H1 (cell line): ENCODE results near the gene NFKBIL1. TPM values are rescaled to one million over a fixed set of nuclear protein-coding genes. Genes with fewer than 3 reads are reported as not detected.

Source experiments
- CTCF ChIA-PET: fragments of 300-600 bp; sonication (Branson Sonifier 250); formaldehyde crosslinking; loops from one replicate; lab custom pipeline; 2021; ENCODE audit not compliant: partially characterized antibody; lab: Charles Lee
- POLR2A ChIA-PET: fragments of 300-600 bp; sonication (Branson Sonifier 250); formaldehyde crosslinking; loops from one replicate; lab custom pipeline; 2021; ENCODE audit warnings: inconsistent platforms; ENCODE audit not compliant: partially characterized antibody; lab: Charles Lee
- DNase-seq, 2 experiments: peaks; one replicate each; pipeline versions ENCODE4 v3.0.0 to v3.0.0-alpha.2; 2010 to 2022; ENCODE audit warnings: low spot score in 2 of 2, low read depth in 1 of 2, mixed read lengths in 1 of 2
- FAIRE-seq: peaks from 2 replicates; lab custom pipeline; 2011; peaks lifted over from hg19 to GRCh38; lab: Jason Lieb, UNC
- H2AFZ ChIP-seq: 2 replicates; pipeline ENCODE4 v1.8.1; 2012; ENCODE audit warnings: low read length, inconsistent platforms
- H2AK5ac ChIP-seq: 2 replicates; pipeline ENCODE4 v1.6.1; 2013; ENCODE audit warnings: low read depth, low read length
- H2BK120ac ChIP-seq: replicated peaks from 2 replicates; pipeline ENCODE3; 2013; ENCODE audit warnings: low read depth, low read length, inconsistent platforms
- H2BK12ac ChIP-seq: 2 replicates; pipeline ENCODE4 v1.6.1; 2013; ENCODE audit warnings: low read depth, low read length
- H2BK15ac ChIP-seq: 2 replicates; pipeline ENCODE4 v1.6.1; 2013; ENCODE audit warnings: low read length
- H2BK20ac ChIP-seq: 2 replicates; pipeline ENCODE4 v1.6.1; 2013; ENCODE audit warnings: low read length
- H2BK5ac ChIP-seq: 2 replicates; pipeline ENCODE4 v1.6.1; 2013; ENCODE audit warnings: low read depth, low read length
- H3K14ac ChIP-seq: 2 replicates; pipeline ENCODE4 v1.6.1; 2013; ENCODE audit warnings: inconsistent platforms; ENCODE audit not compliant: insufficient read length
- H3K18ac ChIP-seq: 2 replicates; pipeline ENCODE4 v1.6.1; 2013; ENCODE audit warnings: low read length; ENCODE audit errors: extremely low read depth
- H3K23ac ChIP-seq: 2 replicates; pipeline ENCODE4 v1.6.1; 2013; ENCODE audit warnings: inconsistent platforms; ENCODE audit not compliant: insufficient read length
- H3K23me2 ChIP-seq: 2 replicates; pipeline ENCODE4 v1.6.1; 2013; ENCODE audit warnings: low read depth, low read length
- H3K27ac ChIP-seq: 2 replicates; pipeline ENCODE4 v1.6.1; 2011; ENCODE audit warnings: low read depth, low read length, inconsistent platforms
- H3K27me3 ChIP-seq, 4 experiments: replicated peaks in 1 of 4; 1 replicate in 1 of 4; 2 replicates in 3 of 4; pipeline versions ENCODE4 v1.6.1 to v1.8.1; 2011 to 2013; ENCODE audit warnings: low read length in 3 of 4, mild to moderate bottlenecking in 3 of 4, inconsistent platforms in 2 of 4, mixed read lengths in 2 of 4, moderate library complexity in 1 of 4; ENCODE audit not compliant: control insufficient read depth in 3 of 4, insufficient read depth in 3 of 4; ENCODE audit errors: extremely low read depth in 1 of 4
- H3K36me3 ChIP-seq, 4 experiments: 2 replicates each; pipeline versions ENCODE4 v1.6.1 to v1.8.1; 2011 to 2013; ENCODE audit warnings: mild to moderate bottlenecking in 4 of 4, low read length in 3 of 4, moderate library complexity in 2 of 4, control low read depth in 1 of 4, inconsistent platforms in 1 of 4; ENCODE audit not compliant: insufficient read depth in 4 of 4, control insufficient read depth in 2 of 4
- H3K4ac ChIP-seq: replicated peaks from 2 replicates; pipeline ENCODE3; 2013; ENCODE audit warnings: low read length, low read depth, mixed read lengths, inconsistent platforms; ENCODE audit not compliant: insufficient read length
- H3K4me1 ChIP-seq, 4 experiments: replicated peaks in 1 of 4; 1 replicate in 1 of 4; 2 replicates in 3 of 4; pipeline versions ENCODE4 v1.6.1 to v1.8.1; 2011 to 2013; ENCODE audit warnings: low read length in 3 of 4, inconsistent platforms in 2 of 4, mixed read lengths in 1 of 4; ENCODE audit not compliant: insufficient read depth in 4 of 4, control insufficient read depth in 3 of 4
- H3K4me2 ChIP-seq, 2 experiments: 2 replicates each; pipeline versions ENCODE4 v1.6.1 to v1.8.1; 2011 to 2013; ENCODE audit warnings: low read depth in 2 of 2, low read length in 2 of 2, control low read depth in 1 of 2, inconsistent platforms in 1 of 2, mild to moderate bottlenecking in 1 of 2; ENCODE audit not compliant: insufficient read depth in 1 of 2
- H3K4me3 ChIP-seq, 4 experiments: fragments of 200-600, 300-600 bp in 1 of 4; sonication (generic), shearing (Covaris generic), sonication (Bioruptor Twin) in 1 of 4; 2 replicates each; pipeline versions ENCODE4 v1.5.1 to v1.8.1; 2011 to 2016; ENCODE audit warnings: low read length in 4 of 4, low read depth in 3 of 4, control low read depth in 2 of 4, inconsistent platforms in 2 of 4, mild to moderate bottlenecking in 2 of 4, mixed read lengths in 1 of 4, moderate library complexity in 1 of 4; ENCODE audit not compliant: insufficient read depth in 2 of 4; ENCODE audit errors: extremely low read depth in 1 of 4
- H3K56ac ChIP-seq: replicated peaks from 2 replicates; pipeline ENCODE3; 2013; ENCODE audit warnings: low read depth, mild to moderate bottlenecking, mixed read lengths, low read length, inconsistent platforms; ENCODE audit not compliant: insufficient read length
- H3K79me1 ChIP-seq: 2 replicates; pipeline ENCODE4 v1.6.1; 2013; ENCODE audit warnings: low read depth, low read length, control low read depth
- H3K79me2 ChIP-seq, 2 experiments: 2 replicates each; pipeline versions ENCODE4 v1.6.1 to v1.8.1; 2012 to 2013; ENCODE audit warnings: low read length in 2 of 2, mild to moderate bottlenecking in 2 of 2, inconsistent platforms in 1 of 2; ENCODE audit not compliant: insufficient read depth in 2 of 2, control insufficient read depth in 1 of 2
- H3K9ac ChIP-seq, 4 experiments: replicated peaks in 1 of 4; 1 replicate in 1 of 4; 2 replicates in 3 of 4; pipeline versions ENCODE4 v1.6.1 to v1.8.1; 2011 to 2013; ENCODE audit warnings: low read depth in 3 of 4, low read length in 3 of 4, control low read depth in 2 of 4, mild to moderate bottlenecking in 2 of 4, moderate library complexity in 2 of 4, inconsistent platforms in 1 of 4; ENCODE audit errors: extremely low read depth in 1 of 4
- H3K9me3 ChIP-seq, 2 experiments: 2 replicates each; pipeline versions ENCODE4 v1.6.1 to v1.8.1; 2012 to 2013; ENCODE audit warnings: mild to moderate bottlenecking in 2 of 2, moderate library complexity in 2 of 2, control low read depth in 1 of 2, inconsistent platforms in 1 of 2, low read depth in 1 of 2, low read length in 1 of 2, mixed read lengths in 1 of 2; ENCODE audit not compliant: insufficient read depth in 2 of 2
- H4K20me1 ChIP-seq, 2 experiments: replicated peaks in 1 of 2; 2 replicates each; pipeline versions ENCODE3 to v1.8.1; 2011 to 2013; ENCODE audit warnings: inconsistent platforms in 2 of 2, low read length in 2 of 2, mild to moderate bottlenecking in 1 of 2; ENCODE audit not compliant: insufficient read depth in 2 of 2, control insufficient read depth in 1 of 2
- H4K5ac ChIP-seq: 2 replicates; pipeline ENCODE4 v1.6.1; 2013; ENCODE audit warnings: low read length, low read depth, mixed read lengths, inconsistent platforms; ENCODE audit not compliant: insufficient read length
- H4K8ac ChIP-seq: 2 replicates; pipeline ENCODE4 v1.8.0; 2013; ENCODE audit warnings: mild to moderate bottlenecking, moderate library complexity, low read length, inconsistent platforms; ENCODE audit not compliant: insufficient read depth; ENCODE audit errors: extremely low read depth
- H4K91ac ChIP-seq: replicated peaks from 2 replicates; pipeline ENCODE3; 2013; ENCODE audit warnings: low read length, mixed read lengths, inconsistent platforms; ENCODE audit not compliant: insufficient read length
- BRCA1 ChIP-seq: IDR thresholded peaks from 2 replicates; pipeline ENCODE4 v1.6.1; 2012; ENCODE audit warnings: low read depth, low read length, improper control_type of control experiment
- EP300 ChIP-seq, 2 experiments: IDR thresholded peaks; 1 replicate in 1 of 2; 2 replicates in 1 of 2; pipeline ENCODE4 v1.6.1; 2011 to 2012; ENCODE audit warnings: low read depth in 2 of 2, low read length in 2 of 2, mild to moderate bottlenecking in 2 of 2, borderline replicate concordance in 1 of 2, inconsistent platforms in 1 of 2, moderate library complexity in 1 of 2
- GABPA ChIP-seq: IDR thresholded peaks from 2 replicates; pipeline ENCODE4 v1.6.1; 2011; ENCODE audit warnings: mild to moderate bottlenecking, low read length, moderate library complexity, borderline replicate concordance; ENCODE audit not compliant: insufficient read depth
- KDM1A ChIP-seq: fragments of 200-600, 300-600 bp; sonication (generic); IDR thresholded peaks from 2 replicates; pipeline ENCODE4 v1.7.1; 2016; ENCODE audit warnings: mild to moderate bottlenecking, low read length, borderline replicate concordance
- KDM4A ChIP-seq: IDR thresholded peaks from one replicate; pipeline ENCODE4 v1.7.1; 2012; ENCODE audit warnings: low read depth, mild to moderate bottlenecking, moderate library complexity, low read length, inconsistent platforms; ENCODE audit not compliant: severe bottlenecking
- KDM5A ChIP-seq: fragments of 200-600 bp; IDR thresholded peaks from 2 replicates; pipeline ENCODE4 v1.7.1; 2012; ENCODE audit warnings: mild to moderate bottlenecking, low read length, inconsistent platforms, mixed read lengths
- MAFK ChIP-seq: IDR thresholded peaks from 2 replicates; pipeline ENCODE4 v1.6.1; 2012; ENCODE audit warnings: low read depth, mild to moderate bottlenecking, improper control_type of control experiment, low read length
- POLR2AphosphoS5 ChIP-seq: IDR thresholded peaks from 2 replicates; pipeline ENCODE4 v1.6.1; 2011; ENCODE audit warnings: low read depth, low read length
- RBBP5 ChIP-seq: IDR thresholded peaks from 2 replicates; pipeline ENCODE4 v1.7.1; 2012; ENCODE audit warnings: low read depth, mild to moderate bottlenecking, inconsistent platforms, low read length, moderate library complexity, borderline replicate concordance
- TEAD4 ChIP-seq: IDR thresholded peaks from 2 replicates; pipeline ENCODE4 v1.6.1; 2012; ENCODE audit warnings: low read depth, low read length, inconsistent platforms, mixed read lengths
- WGBS, 2 experiments: shearing (Covaris generic) in 1 of 2; methylation state at CpG; one replicate each; pipeline versions ENCODE4 v1.1.6 to v1.1.7; 2013 to 2015; ENCODE audit warnings: low lambda C conversion rate in 2 of 2, mixed read lengths in 2 of 2, inconsistent platforms in 1 of 2, low coverage in 1 of 2, missing lambda C conversion rate in 1 of 2; ENCODE audit not compliant: insufficient replicate concordance in 2 of 2, insufficient coverage in 1 of 2, insufficient read length in 1 of 2; ENCODE audit errors: extremely low coverage in 1 of 2, missing lambda C conversion rate in 1 of 2; 5-methylcytosine and 5-hydroxymethylcytosine counted together
- polyA plus RNA-seq, 7 experiments: library from polyadenylated mRNA; depleted of rRNA in 3 of 7; stranded (reverse) in 5 of 7; unstranded in 2 of 7; fragments of >200 nt in 5 of 7; fragments of 200-250 nt in 2 of 7; gene quantifications; 1 replicate in 5 of 7; 2 replicates in 1 of 7; 4 replicates in 1 of 7; pipeline versions ENCODE4 v1.2.1 to v1.2.3, GENCODE V29; 2011 to 2013; ENCODE audit warnings: missing spikeins in 2 of 7, mixed read lengths in 2 of 7
- total RNA-seq: library from RNA; stranded (reverse); fragmentation: NEBNext Ultra II Directional; extraction: Animal tissue kit (Norgen Biotek cat#: 25700); gene quantifications from 2 replicates; pipeline ENCODE4 v1.2.1, GENCODE V29; 2021

The NFKBIL1 gene
- total and polyA plus RNA-seq, 2 of the 8 experiments (the other 6 are each of a cell fraction or from before 2014, with no cell fraction given): 7.5 to 11.2 TPM

- H2AFZ ChIP-seq: no peak overlapping the region
- H3K4me3 ChIP-seq: no peak overlapping the region
- H3K9ac ChIP-seq: no peak overlapping the region
- ChIA-PET POLR2A (interaction anchor here (0.8 to 18.4 kb wide), 4 partner anchors 15 to 103 kb away, joined by 3 to 428 read pairs (median 4); partner anchors contain the start of genes ATP6V1G2, DDX39B and NFKBIL1), CTCF (interaction anchor here (0.6 to 1.6 kb wide), 4 partner anchors 31 to 386 kb away, joined by 3 to 7 read pairs (median 4); partner anchors contain the start of gene PSORS1C2)
- no peak overlapping the region for H3K56ac ChIP-seq
- no peak overlapping the region for H3K4me2 ChIP-seq
- H3K36me3 ChIP-seq: peaks cover 4 to 14% (median 5%) of the 10 kb centered on the region in 4 experiments; a peak in 7 of 8 replicates
- no peaks in the 10 kb centered on the region for H3K27me3 ChIP-seq
- no peak for FAIRE-seq
- H2BK5ac ChIP-seq: no peak overlapping the region
- no peak overlapping the region for H2BK120ac ChIP-seq
- no peak overlapping the region for H3K14ac ChIP-seq
- H2BK15ac ChIP-seq: no peak overlapping the region
- H4K8ac ChIP-seq: no peak overlapping the region
- no peak overlapping the region for H4K91ac ChIP-seq
- DNase-seq: no peak
- H3K79me2 ChIP-seq: no peaks in the 10 kb centered on the region
- H3K4me1 ChIP-seq: peaks cover 0 to 5% (median 3%) of the 10 kb centered on the region in 4 experiments; a peak in 3 of 7 replicates
- H2BK20ac ChIP-seq: no peak overlapping the region
- H2BK12ac ChIP-seq: no peak overlapping the region
- no peak overlapping the region for H4K5ac ChIP-seq
- H3K9me3 ChIP-seq: no peaks in the 10 kb centered on the region
- H3K18ac ChIP-seq: no peak overlapping the region
- H2AK5ac ChIP-seq: no peak overlapping the region
- no peak overlapping the region for H3K4ac ChIP-seq
- H4K20me1 ChIP-seq: peaks cover 3 to 10% of the 10 kb centered on the region in 2 experiments
- no peaks in the 10 kb centered on the region for H3K79me1 ChIP-seq
- H3K27ac ChIP-seq: no peak overlapping the region
- no peak overlapping the region for H3K23ac ChIP-seq
- H3K23me2 ChIP-seq: no peaks in the 10 kb centered on the region
- 81% methylated on average over 8 of the region's 8 CpGs; no CpG with 5 or more reads in 1 of the 2 experiments for WGBS, 2 experiments
- TF ChIP-seq KDM4A: no peak
- TF ChIP-seq EP300 (IDR thresholded peaks at IDR 0.05; ENCODE audit: borderline replicate concordance in 1 of 2, low read depth in 2 of 2, low read length in 2 of 2): no peak
- no peak for TF ChIP-seq RBBP5
- TF ChIP-seq KDM5A: no peak
- TF ChIP-seq KDM1A: no peak
- TF ChIP-seq GABPA: no peak
- no peak for TF ChIP-seq MAFK
- no peak for TF ChIP-seq POLR2AphosphoS5
- no peak for TF ChIP-seq TEAD4
- TF ChIP-seq BRCA1: no peak
These were observed 21.9 kb upstream of the NFKBIL1 start for GRCh38 chr6:31525553-31525931.
